K562 (cell line): ENCODE results near the gene PLK5. TPM values are rescaled to one million over a fixed set of nuclear protein-coding genes. Genes with fewer than 3 reads are reported as not detected.

Experiments
- ATAC-seq: fragments of 200-7000 bp; cut with Tn5 transposase; 3 replicates; pipeline ENCODE4 v1.9.1; 2020; ENCODE audit warnings: moderate library complexity
- BruUV-seq: library from RNA; stranded (reverse); fragments of 400-500 nt; replicated peaks from 2 replicates; lab custom pipeline; 2021; lab: Mats Ljungman, UMichigan
- CTCF ChIA-PET: fragments of 300-600 bp; formaldehyde crosslinking; extraction: SDS; loops from one replicate; lab custom pipeline; 2021; ENCODE audit warnings: low intra/inter-chr PET ratio; lab: Yijun Ruan, JAX
- POLR2A ChIA-PET: fragments of 300-600, 350-650 bp; sonication (Branson Sonifier 250); formaldehyde crosslinking; extraction: SDS; loops from one replicate; lab custom pipeline; 2021; ENCODE audit warnings: antibody characterized with exemption, inconsistent platforms; lab: Yijun Ruan, JAX
- DNase-seq, 4 experiments: peaks; one replicate each; pipeline versions ENCODE4 v3.0.0 to v3.0.0-alpha.2; 2011 to 2018; ENCODE audit warnings: low spot score in 3 of 4, mixed read lengths in 3 of 4; ENCODE audit errors: extremely low read depth in 1 of 4
- FAIRE-seq: peaks from 2 replicates; lab custom pipeline; 2011; peaks lifted over from hg19 to GRCh38; lab: Jason Lieb, UNC
- H2AFZ ChIP-seq: 2 replicates; pipeline ENCODE4 v1.6.0; 2011; ENCODE audit warnings: low read depth, low read length, control low read depth, inconsistent platforms
- H3K27ac ChIP-seq: fragments of 200-600 bp; 3 replicates; pipeline ENCODE4 v1.8.0; 2011; ENCODE audit warnings: low read depth, mild to moderate bottlenecking, control low read depth, inconsistent platforms, low read length, moderate library complexity, mixed read lengths; ENCODE audit errors: extremely low read depth
- H3K27me3 ChIP-seq, 2 experiments: fragments of 300-600 bp in 1 of 2; 2 replicates in 1 of 2; 3 replicates in 1 of 2; pipeline versions ENCODE4 v1.6.0 to v1.8.0; 2011; ENCODE audit warnings: inconsistent platforms in 2 of 2, low read length in 2 of 2, mild to moderate bottlenecking in 1 of 2, mixed read lengths in 1 of 2, moderate library complexity in 1 of 2; ENCODE audit not compliant: control insufficient read depth in 2 of 2, insufficient read depth in 2 of 2
- H3K36me3 ChIP-seq: fragments of 300-600 bp; 3 replicates; pipeline ENCODE4 v1.8.0; 2011; ENCODE audit warnings: mild to moderate bottlenecking, low read length, inconsistent platforms; ENCODE audit not compliant: control insufficient read depth, insufficient read depth
- H3K4me1 ChIP-seq, 2 experiments: fragments of 200-600 bp in 1 of 2; replicated peaks in 1 of 2; 2 replicates in 1 of 2; 3 replicates in 1 of 2; pipeline versions ENCODE4 v1.5.1 to v1.8.0; 2011; ENCODE audit warnings: inconsistent platforms in 2 of 2, low read length in 2 of 2, mild to moderate bottlenecking in 1 of 2, mixed read lengths in 1 of 2, moderate library complexity in 1 of 2; ENCODE audit not compliant: control insufficient read depth in 2 of 2, insufficient read depth in 2 of 2
- H3K4me2 ChIP-seq: 2 replicates; pipeline ENCODE4 v1.6.1; 2011; ENCODE audit warnings: low read length, control low read depth, inconsistent platforms, mixed read lengths; ENCODE audit not compliant: insufficient read depth
- H3K4me3 ChIP-seq: fragments of 200-600 bp; sonication (generic), shearing (Covaris generic); 2 replicates; pipeline ENCODE4 v1.5.1; 2016; ENCODE audit warnings: control low read depth, inconsistent platforms
- H3K79me2 ChIP-seq: fragments of 200-600 bp; 3 replicates; pipeline ENCODE4 v1.8.0; 2011; ENCODE audit warnings: low read length, inconsistent platforms; ENCODE audit not compliant: control insufficient read depth, insufficient read depth
- H3K9ac ChIP-seq, 2 experiments: 2 replicates each; pipeline versions ENCODE4 v1.6.0 to v1.6.1; 2011; ENCODE audit warnings: low read depth in 2 of 2, low read length in 2 of 2, control low read depth in 1 of 2, inconsistent platforms in 1 of 2, mild to moderate bottlenecking in 1 of 2, mixed read lengths in 1 of 2; ENCODE audit not compliant: insufficient read depth in 1 of 2
- H3K9me1 ChIP-seq: one replicate; pipeline ENCODE4 v1.6.0; 2011; ENCODE audit warnings: inconsistent platforms, mild to moderate bottlenecking, low read length, moderate library complexity; ENCODE audit not compliant: control insufficient read depth, insufficient read depth
- H3K9me3 ChIP-seq: replicated peaks from 2 replicates; pipeline ENCODE4 v1.5.1; 2011; ENCODE audit warnings: low read depth, low read length, inconsistent platforms; ENCODE audit not compliant: control insufficient read depth, insufficient read depth
- H4K20me1 ChIP-seq: replicated peaks from 2 replicates; pipeline ENCODE4 v1.6.1; 2011; ENCODE audit warnings: low read length, inconsistent platforms, mixed read lengths; ENCODE audit not compliant: control insufficient read depth, insufficient read depth
- HCFC1 ChIP-seq: IDR thresholded peaks from 2 replicates; pipeline ENCODE4 v1.6.1; 2012; ENCODE audit warnings: low read depth, low read length, improper control_type of control experiment
- PCBP1 ChIP-seq: fragments of 200-400 bp; formaldehyde crosslinking; IDR thresholded peaks from 2 replicates; pipeline ENCODE4 v1.6.1; 2018; ENCODE audit warnings: mild to moderate bottlenecking, low read depth, low read length; ENCODE audit not compliant: poor library complexity, severe bottlenecking
- POLR2G ChIP-seq: fragments of 200-400 bp; formaldehyde crosslinking; IDR thresholded peaks from 2 replicates; pipeline ENCODE4 v1.6.1; 2017; ENCODE audit warnings: low read depth, mild to moderate bottlenecking, antibody characterized with exemption, low read length, moderate library complexity
- PTRF ChIP-seq: fragments of 450-650 bp; IDR thresholded peaks from 2 replicates; pipeline ENCODE4 v1.6.1; 2016; ENCODE audit warnings: mild to moderate bottlenecking, missing genetic modification characterization, missing compliant biosample characterization
- SPI1 ChIP-seq: IDR thresholded peaks from 2 replicates; pipeline ENCODE4 v1.6.1; 2011; ENCODE audit warnings: low read depth, low read length, control low read depth, borderline replicate concordance
- ZNF134 ChIP-seq: fragments of 250-450 bp; sonication (Bioruptor Pico); conservative IDR thresholded peaks from 2 replicates; pipeline ENCODE4 v1.4.0; 2020
- ZNF217 ChIP-seq: sonication (generic); formaldehyde crosslinking; IDR thresholded peaks from 2 replicates; pipeline ENCODE4 v1.8.0; 2022; ENCODE audit warnings: mild to moderate bottlenecking, missing genetic modification reagents
- WGBS: fragments of 100-300 bp; shearing (Covaris generic); methylation state at CpG from one replicate; pipeline ENCODE4 v1.1.6; 2016; ENCODE audit warnings: low coverage, mixed read lengths; ENCODE audit not compliant: insufficient coverage; ENCODE audit errors: missing lambda C conversion rate; 5-methylcytosine and 5-hydroxymethylcytosine counted together
- in situ Hi-C: fragments of 300-500 bp; cut with MboI; formaldehyde crosslinking; loops from 4 replicates; pipeline ENCODE4 v1.15.0; 2018; ENCODE audit warnings: inconsistent platforms, mixed read lengths
- intact Hi-C: fragments of 100-400 bp; cut with micrococcal nuclease; formaldehyde crosslinking; loops from 2 replicates; pipeline ENCODE4 v1.14.2; 2022
- polyA plus RNA-seq, 8 experiments: library from polyadenylated mRNA; depleted of rRNA in 4 of 8; stranded (reverse) in 5 of 8; unstranded in 3 of 8; fragments of >200 nt; fragmentation: Nextera tagmentation in 2 of 8; fragmentation: Illumina TruSeq in 1 of 8; extraction: Ambion mirVana in 2 of 8; extraction: Trizol in 1 of 8; gene quantifications; 2 replicates each; pipeline versions ENCODE4 v1.2.1 to v1.2.3, GENCODE V29; 2011 to 2014; ENCODE audit warnings: inconsistent platforms in 1 of 8, missing spikeins in 1 of 8
- total RNA-seq, 7 experiments: library from RNA; depleted of rRNA in 6 of 7; stranded (reverse); fragments of >200 nt in 6 of 7; fragmentation: Illumina TruSeq in 2 of 7; extraction: Trizol in 2 of 7; gene quantifications; 2 replicates each; pipeline versions ENCODE4 v1.2.1 to v1.2.3, GENCODE V29; 2011 to 2021; ENCODE audit warnings: low replicate concordance in 1 of 7
- TF ChIP-seq, protein P1 (sequence below), 3 experiments: fragments of 200-800 bp in 1 of 3; fragments of 250-450 bp in 1 of 3; fragments of 450-650 bp in 1 of 3; sonication (Bioruptor Pico) in 1 of 3; sonication (Bioruptor generic) in 1 of 3; formaldehyde crosslinking in 1 of 3; IDR thresholded peaks; 2 replicates each; pipeline versions ENCODE4 v1.6.1 to v1.8.0; 2016 to 2022; ENCODE audit warnings: mild to moderate bottlenecking in 2 of 3, missing genetic modification characterization in 2 of 3, missing compliant biosample characterization in 1 of 3, moderate library complexity in 1 of 3
- TF ChIP-seq, protein P2 (sequence below), 2 experiments: fragments of 450-650 bp in 1 of 2; sonication (generic) in 1 of 2; formaldehyde crosslinking; conservative IDR thresholded peaks; 2 replicates each; pipeline versions ENCODE4 v1.4.0 to v1.8.1; 2020 to 2022; ENCODE audit warnings: mild to moderate bottlenecking in 1 of 2, missing genetic modification reagents in 1 of 2
- TF ChIP-seq, protein P3 (sequence below): sonication (generic); formaldehyde crosslinking; IDR thresholded peaks from 2 replicates; pipeline ENCODE4 v1.9.0; 2022; ENCODE audit warnings: mild to moderate bottlenecking, missing genetic modification reagents

Gene PLK5
- total and polyA plus RNA-seq, 9 of the 15 experiments (the other 6 are each of a cell fraction or from before 2014, with no cell fraction given): 0.04 to 0.23 (median 0.11) TPM; not detected in 5

DNA sequence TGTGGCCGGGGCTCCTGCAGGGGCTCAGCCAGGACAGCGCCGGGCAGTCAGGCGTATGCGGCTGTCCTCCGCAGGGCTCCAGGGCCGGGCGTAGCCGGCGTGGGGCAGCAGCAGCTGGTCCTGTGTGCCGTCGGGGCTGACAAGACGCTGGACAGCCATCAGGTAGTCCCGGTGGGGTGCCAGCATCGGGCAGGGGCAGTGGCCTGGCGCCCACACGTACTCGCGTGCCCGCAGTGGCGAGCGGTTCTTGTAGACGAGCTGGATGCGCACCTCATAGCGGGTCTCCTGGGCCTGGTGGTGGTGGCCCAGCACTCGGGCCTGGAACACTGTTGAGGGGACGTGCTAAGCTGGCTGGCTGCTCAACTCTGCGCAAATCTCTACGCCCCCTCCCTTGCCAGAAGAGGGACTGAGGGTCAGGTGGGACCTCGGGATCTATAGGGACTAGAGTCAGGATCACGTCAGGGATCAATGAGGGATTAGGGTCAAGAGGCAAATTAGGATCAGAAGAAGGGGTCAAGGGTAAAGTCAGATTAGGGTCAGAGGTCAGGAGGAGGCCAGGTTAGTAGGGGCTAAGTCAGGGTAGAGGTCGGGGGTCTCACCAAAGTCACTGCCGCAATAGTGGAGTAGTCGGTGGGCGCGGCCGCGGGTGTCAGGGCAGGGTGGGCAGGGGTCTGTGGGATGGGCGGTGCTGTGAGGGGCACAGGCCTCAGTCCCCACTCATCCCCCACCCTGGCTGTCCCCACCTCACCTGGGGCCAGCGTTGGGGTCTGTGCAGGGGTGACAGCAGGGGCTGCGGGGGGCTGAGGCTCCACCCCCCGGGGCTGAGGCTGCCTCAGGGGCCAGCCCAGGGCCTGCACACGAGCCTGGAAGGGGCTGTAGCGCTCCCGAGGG lies 17.6 kb upstream of the PLK5 start:
- POLR2A ChIA-PET: interaction anchor here (0.7 to 0.9 kb wide), 2 partner anchors 13 to 237 kb away, joined by 3 to 4 read pairs; partner anchors contain the start of gene CIRBP
- TF ChIP-seq ZNF134 (CRISPR knock-in tag): no peak
- no peak for TF ChIP-seq HCFC1
- TF ChIP-seq SPI1: no peak
- TF ChIP-seq POLR2G: peak; percentile 57
- TF ChIP-seq PTRF (tag): no peak
- TF ChIP-seq, protein P1, sequence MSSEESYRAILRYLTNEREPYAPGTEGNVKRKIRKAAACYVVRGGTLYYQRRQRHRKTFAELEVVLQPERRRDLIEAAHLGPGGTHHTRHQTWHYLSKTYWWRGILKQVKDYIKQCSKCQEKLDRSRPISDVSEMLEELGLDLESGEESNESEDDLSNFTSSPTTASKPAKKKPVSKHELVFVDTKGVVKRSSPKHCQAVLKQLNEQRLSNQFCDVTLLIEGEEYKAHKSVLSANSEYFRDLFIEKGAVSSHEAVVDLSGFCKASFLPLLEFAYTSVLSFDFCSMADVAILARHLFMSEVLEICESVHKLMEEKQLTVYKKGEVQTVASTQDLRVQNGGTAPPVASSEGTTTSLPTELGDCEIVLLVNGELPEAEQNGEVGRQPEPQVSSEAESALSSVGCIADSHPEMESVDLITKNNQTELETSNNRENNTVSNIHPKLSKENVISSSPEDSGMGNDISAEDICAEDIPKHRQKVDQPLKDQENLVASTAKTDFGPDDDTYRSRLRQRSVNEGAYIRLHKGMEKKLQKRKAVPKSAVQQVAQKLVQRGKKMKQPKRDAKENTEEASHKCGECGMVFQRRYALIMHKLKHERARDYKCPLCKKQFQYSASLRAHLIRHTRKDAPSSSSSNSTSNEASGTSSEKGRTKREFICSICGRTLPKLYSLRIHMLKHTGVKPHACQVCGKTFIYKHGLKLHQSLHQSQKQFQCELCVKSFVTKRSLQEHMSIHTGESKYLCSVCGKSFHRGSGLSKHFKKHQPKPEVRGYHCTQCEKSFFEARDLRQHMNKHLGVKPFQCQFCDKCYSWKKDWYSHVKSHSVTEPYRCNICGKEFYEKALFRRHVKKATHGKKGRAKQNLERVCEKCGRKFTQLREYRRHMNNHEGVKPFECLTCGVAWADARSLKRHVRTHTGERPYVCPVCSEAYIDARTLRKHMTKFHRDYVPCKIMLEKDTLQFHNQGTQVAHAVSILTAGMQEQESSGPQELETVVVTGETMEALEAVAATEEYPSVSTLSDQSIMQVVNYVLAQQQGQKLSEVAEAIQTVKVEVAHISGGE (CRISPR knock-in tag; IDR thresholded peaks at IDR 0.05): no peak
- TF ChIP-seq PCBP1: peak; percentile 29
- TF ChIP-seq, protein P2, sequence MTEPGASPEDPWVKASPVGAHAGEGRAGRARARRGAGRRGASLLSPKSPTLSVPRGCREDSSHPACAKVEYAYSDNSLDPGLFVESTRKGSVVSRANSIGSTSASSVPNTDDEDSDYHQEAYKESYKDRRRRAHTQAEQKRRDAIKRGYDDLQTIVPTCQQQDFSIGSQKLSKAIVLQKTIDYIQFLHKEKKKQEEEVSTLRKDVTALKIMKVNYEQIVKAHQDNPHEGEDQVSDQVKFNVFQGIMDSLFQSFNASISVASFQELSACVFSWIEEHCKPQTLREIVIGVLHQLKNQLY (CRISPR knock-in tag; conservative IDR thresholded peaks at IDR 0.05): no peak
- TF ChIP-seq, protein P3, sequence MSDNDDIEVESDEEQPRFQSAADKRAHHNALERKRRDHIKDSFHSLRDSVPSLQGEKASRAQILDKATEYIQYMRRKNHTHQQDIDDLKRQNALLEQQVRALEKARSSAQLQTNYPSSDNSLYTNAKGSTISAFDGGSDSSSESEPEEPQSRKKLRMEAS (CRISPR knock-in tag): 0 out of 2 replicates have a peak, but pooled peaks have one; percentile 10
- TF ChIP-seq ZNF217: no peak

More for the DNA sequence above, 17.6 kb upstream of the PLK5 start:
- no peaks in the 10 kb centered on the region for H3K9me1 ChIP-seq
- FAIRE-seq (no peak), DNase-seq (no peak), ATAC-seq (no peak)
- CTCF ChIA-PET: no interaction called here
- in situ Hi-C loops (loop anchor here (5.0 kb wide), 1 partner anchor 49 kb away; no protein-coding TSS in a partner anchor), intact Hi-C loops (no loop called here)
- peaks cover 12 to 59% of the 10 kb centered on the region in 2 experiments; a peak in 4 of 5 replicates for H3K4me1 ChIP-seq
- no peak overlapping the region for H3K27ac ChIP-seq
- WGBS: 93% methylated on average over 32 of the region's 45 CpGs
- H3K36me3 ChIP-seq: peaks cover 14% of the 10 kb centered on the region; the same call in 2 of the 3 replicates
- H3K27me3 ChIP-seq: no peaks in the 10 kb centered on the region
- H3K79me2 ChIP-seq: no peaks in the 10 kb centered on the region
- H3K4me2 ChIP-seq: no peak overlapping the region
- no TSS peak for BruUV-seq
- no peaks in the 10 kb centered on the region for H4K20me1 ChIP-seq
- H3K4me3 ChIP-seq: no peak overlapping the region
- H3K9me3 ChIP-seq: no peaks in the 10 kb centered on the region
- no peak overlapping the region for H2AFZ ChIP-seq
- peak overlapping the region in 1 of 2 experiments; percentile 86; a peak in 2 of 4 replicates for H3K9ac ChIP-seq
